Nephron (organoid): ENCODE data around the gene PPM1H.
A peak's percentile ranks its signal among the peaks of the same experiment; 100 is the strongest.
"Not testable (repeated sequence)": the region's sequence is repeated elsewhere in the genome, so short reads cannot be mapped to it uniquely, and the experiment has no call there.

Experiments
- H3K27ac Mint-ChIP-seq, 3 experiments: 2 replicates each; pipeline ENCODE4 v1.8.0; 2020; ENCODE audit warnings: mixed read lengths in 3 of 3, mild to moderate bottlenecking in 2 of 3, moderate library complexity in 1 of 3
- H3K27me3 Mint-ChIP-seq: 2 replicates; pipeline ENCODE4 v1.8.0; 2021; ENCODE audit warnings: low read depth, mild to moderate bottlenecking, moderate library complexity, mixed read lengths
- H3K36me3 Mint-ChIP-seq: 2 replicates; pipeline ENCODE4 v1.8.0; 2020; ENCODE audit warnings: low read depth, mixed read lengths
- H3K4me1 Mint-ChIP-seq: 2 replicates; pipeline ENCODE4 v1.8.0; 2020; ENCODE audit warnings: mixed read lengths
- H3K4me3 Mint-ChIP-seq, 3 experiments: 2 replicates each; pipeline ENCODE4 v1.8.0; 2020; ENCODE audit warnings: mild to moderate bottlenecking in 3 of 3, mixed read lengths in 3 of 3, moderate library complexity in 2 of 3
- H3K9me3 Mint-ChIP-seq: 2 replicates; pipeline ENCODE4 v1.8.0; 2020; ENCODE audit warnings: mixed read lengths
- TF ChIP-seq, protein P1 (sequence below), 3 experiments: fragments of 200-600 bp; sonication (generic); IDR thresholded peaks; one replicate each; pipeline ENCODE4 v1.5.0; 2021; ENCODE audit warnings: antibody characterized with exemption in 3 of 3; ENCODE audit not compliant: unreplicated experiment in 3 of 3

PPM1H gene

DNA sequence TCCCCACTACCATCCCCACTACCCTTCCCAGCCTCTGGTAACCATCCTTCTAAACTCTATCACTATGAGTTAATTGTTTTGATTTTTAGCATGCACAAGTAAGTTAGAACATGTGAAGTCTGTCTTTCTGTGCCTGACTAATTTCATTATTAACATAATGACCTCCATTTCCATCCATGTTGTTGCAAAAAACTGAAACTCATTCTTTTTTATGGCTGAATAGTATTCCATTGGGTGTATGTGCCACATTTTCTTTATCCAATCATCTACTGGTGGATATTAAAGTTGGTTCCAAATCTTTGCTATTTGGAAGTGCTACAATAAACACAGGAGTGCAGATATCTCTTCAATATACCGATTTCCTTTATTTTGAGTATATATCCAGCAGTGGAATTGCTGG, 13.2 kb upstream of the PPM1H start:
- H3K9me3 Mint-ChIP-seq = peaks cover 21% of the 10 kb centered on the region
- H3K27me3 Mint-ChIP-seq = no peaks in the 10 kb centered on the region
- no peaks in the 10 kb centered on the region for H3K4me1 Mint-ChIP-seq

DNA sequence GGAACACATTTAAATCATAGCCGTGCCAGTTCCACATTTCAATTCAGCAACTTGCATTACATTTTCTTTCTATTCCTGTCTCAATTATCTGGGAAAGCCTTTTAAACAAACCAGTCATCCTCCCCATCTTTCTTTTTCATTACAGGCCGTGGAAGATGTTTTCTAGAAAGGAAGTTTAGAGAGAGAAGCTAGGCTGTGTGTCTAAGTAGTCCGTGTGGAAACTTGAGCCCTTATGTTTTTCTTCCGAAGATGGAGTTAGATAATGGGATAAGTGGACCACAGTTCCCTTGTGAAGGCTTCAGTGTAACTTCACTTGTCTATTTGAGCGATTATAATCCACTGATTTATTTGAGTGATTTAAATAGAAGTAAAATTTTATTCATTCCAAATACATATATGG, 12.4 kb upstream of the PPM1H start:
- Mint-ChIP-seq H3K9me3 (peaks cover 18% of the 10 kb centered on the region), H3K36me3 (no peaks in the 10 kb centered on the region), H3K4me3 (no peak overlapping the region), H3K27ac (no peak overlapping the region), H3K27me3 (no peaks in the 10 kb centered on the region), H3K4me1 (no peaks in the 10 kb centered on the region)
- TF ChIP-seq, protein P1, sequence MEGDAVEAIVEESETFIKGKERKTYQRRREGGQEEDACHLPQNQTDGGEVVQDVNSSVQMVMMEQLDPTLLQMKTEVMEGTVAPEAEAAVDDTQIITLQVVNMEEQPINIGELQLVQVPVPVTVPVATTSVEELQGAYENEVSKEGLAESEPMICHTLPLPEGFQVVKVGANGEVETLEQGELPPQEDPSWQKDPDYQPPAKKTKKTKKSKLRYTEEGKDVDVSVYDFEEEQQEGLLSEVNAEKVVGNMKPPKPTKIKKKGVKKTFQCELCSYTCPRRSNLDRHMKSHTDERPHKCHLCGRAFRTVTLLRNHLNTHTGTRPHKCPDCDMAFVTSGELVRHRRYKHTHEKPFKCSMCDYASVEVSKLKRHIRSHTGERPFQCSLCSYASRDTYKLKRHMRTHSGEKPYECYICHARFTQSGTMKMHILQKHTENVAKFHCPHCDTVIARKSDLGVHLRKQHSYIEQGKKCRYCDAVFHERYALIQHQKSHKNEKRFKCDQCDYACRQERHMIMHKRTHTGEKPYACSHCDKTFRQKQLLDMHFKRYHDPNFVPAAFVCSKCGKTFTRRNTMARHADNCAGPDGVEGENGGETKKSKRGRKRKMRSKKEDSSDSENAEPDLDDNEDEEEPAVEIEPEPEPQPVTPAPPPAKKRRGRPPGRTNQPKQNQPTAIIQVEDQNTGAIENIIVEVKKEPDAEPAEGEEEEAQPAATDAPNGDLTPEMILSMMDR (IDR thresholded peaks at IDR 0.05; ENCODE audit: unreplicated experiment in 3 of 3) = no peak

More for the DNA sequence above, 13.2 kb upstream of the PPM1H start:
- H3K27ac Mint-ChIP-seq = no peak overlapping the region
- H3K4me3 Mint-ChIP-seq = no peak overlapping the region
- TF ChIP-seq, protein P1 (IDR thresholded peaks at IDR 0.05; ENCODE audit: unreplicated experiment in 3 of 3) = no peak
- no peaks in the 10 kb centered on the region for H3K36me3 Mint-ChIP-seq

DNA sequence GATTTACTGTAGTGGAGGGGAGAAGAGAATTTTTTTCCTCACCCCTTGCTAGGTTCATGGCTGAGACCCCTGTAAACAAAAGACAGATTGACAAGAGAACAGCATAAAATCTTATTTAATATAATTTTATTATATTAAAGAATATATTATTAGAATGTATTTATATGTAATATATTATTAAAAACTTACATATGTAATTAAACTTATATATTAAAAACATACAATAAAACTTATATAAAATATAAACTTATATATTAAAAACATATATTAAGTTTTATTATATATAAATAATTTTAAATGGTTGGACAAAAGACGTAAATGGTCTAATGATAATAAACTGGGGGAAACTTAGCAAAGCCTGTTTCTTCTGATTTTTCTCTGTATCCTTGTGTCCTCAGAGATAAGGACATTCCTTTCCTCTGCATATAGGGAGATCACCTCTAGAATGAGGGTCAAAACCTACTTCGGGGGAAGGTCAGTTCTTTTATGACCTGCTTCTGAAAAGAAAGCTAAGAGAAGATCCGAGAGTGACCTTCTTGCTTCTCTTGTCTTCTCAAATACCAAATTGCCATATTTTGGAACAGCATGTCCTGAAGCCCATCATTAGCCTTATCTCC, 8.9 kb upstream of the PPM1H start:
- Mint-ChIP-seq H3K27me3 (no peaks in the 10 kb centered on the region), H3K36me3 (no peaks in the 10 kb centered on the region), H3K4me1 (peaks cover 3% of the 10 kb centered on the region), H3K9me3 (peaks cover 4% of the 10 kb centered on the region), H3K4me3 (no peak overlapping the region), H3K27ac (no peak overlapping the region)
- TF ChIP-seq, protein P1 (IDR thresholded peaks at IDR 0.05; ENCODE audit: unreplicated experiment in 3 of 3) = no peak

DNA sequence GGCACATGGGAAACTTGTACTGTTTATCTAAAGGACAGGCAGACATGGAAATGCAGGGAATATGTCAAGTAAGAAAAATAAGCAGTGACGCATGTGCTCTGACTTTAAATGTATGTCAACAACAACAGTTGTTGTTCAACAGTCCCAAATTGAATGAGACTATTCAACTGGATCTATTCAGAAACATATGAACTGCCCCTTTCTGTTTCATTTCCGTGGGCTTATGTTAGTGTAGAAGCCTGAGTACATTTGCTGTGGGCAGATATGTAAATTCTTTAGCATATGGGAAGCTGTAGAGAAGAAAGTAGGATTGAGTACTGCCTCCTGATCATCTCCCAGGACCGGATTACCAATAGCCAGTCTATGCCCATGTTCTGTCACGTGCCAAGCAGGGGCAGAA, 7.4 kb upstream of the PPM1H start:
- not testable (repeated sequence) for H3K27me3 Mint-ChIP-seq, H3K9me3 Mint-ChIP-seq, H3K27ac Mint-ChIP-seq, H3K36me3 Mint-ChIP-seq, H3K4me1 Mint-ChIP-seq, H3K4me3 Mint-ChIP-seq

DNA sequence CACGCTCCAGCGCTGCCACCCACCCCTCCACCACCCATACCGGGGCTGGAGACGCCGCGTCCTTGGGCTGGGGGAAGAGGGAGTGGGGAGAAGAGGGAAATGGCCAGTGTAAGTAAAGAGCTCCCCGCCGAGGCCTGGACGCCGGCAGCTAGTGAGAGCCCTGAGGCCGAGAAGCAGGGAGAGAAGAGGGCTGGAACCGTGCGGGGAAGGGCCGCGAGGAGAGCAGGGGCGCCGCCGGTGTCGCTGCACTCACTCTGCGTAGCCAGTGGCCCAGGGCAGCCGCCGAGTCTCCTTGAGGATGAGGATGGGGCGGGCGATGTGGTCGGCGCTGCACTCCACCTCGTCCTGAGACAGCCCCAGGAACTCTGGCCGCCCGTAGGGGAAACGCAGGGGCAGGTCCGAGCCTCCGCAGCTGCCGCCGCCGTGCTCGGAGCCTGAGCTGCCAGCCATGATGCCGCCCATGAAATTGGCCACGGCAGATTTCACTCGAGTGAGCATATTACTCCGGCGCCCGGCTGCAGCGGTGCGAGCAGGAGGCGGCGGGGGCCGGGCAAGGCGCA, 631 bp downstream of the PPM1H start:
- Mint-ChIP-seq H3K36me3 (no peaks in the 10 kb centered on the region), H3K27me3 (peaks cover 46% of the 10 kb centered on the region), H3K4me3 (peak overlapping the region; percentile 94 to 98 (median 96)), H3K9me3 (no peaks in the 10 kb centered on the region), H3K4me1 (peaks cover 11% of the 10 kb centered on the region), H3K27ac (peak overlapping the region; percentile 37 to 80 (median 66))
- TF ChIP-seq, protein P1 (IDR thresholded peaks at IDR 0.05; ENCODE audit: unreplicated experiment in 3 of 3) = no peak

DNA sequence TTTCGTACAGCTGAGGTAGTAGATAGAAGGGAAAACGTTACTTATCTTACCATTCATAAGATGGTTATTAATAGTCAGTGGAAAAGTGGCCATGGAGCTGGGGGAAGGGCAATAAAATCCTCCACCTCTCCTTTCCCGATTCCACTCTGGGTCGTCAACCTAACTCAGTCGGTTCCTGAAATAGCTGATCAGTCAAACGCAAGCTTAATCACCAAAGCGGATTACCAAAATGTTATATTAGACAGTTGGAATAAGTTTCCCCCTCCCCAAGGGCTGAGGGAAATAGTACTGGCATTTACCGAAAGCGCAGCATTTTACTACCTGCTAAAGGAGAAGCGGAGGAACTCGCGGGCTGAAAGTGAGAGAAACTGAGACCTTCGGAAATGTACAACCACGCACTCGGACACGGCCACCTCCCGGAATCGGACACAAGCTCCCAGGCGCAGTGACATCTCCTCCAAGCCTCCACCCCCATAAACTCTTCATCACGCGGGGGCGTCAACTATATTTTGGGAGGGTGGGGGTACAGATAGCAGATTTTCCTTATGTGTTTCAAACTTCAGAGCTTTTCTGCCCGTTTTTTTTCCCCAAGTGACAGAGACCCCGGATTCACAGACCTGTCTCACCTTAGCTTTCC, 1.2 kb downstream of the PPM1H start:
- H3K27me3 Mint-ChIP-seq = peaks cover 46% of the 10 kb centered on the region
- H3K9me3 Mint-ChIP-seq = no peaks in the 10 kb centered on the region
- peak overlapping the region; percentile 94 to 98 (median 96) for H3K4me3 Mint-ChIP-seq
- TF ChIP-seq, protein P1 (IDR thresholded peaks at IDR 0.05; ENCODE audit: unreplicated experiment in 3 of 3) = no peak
- H3K4me1 Mint-ChIP-seq = peaks cover 11% of the 10 kb centered on the region
- H3K36me3 Mint-ChIP-seq = no peaks in the 10 kb centered on the region
- peak overlapping the region; percentile 37 to 80 (median 66) for H3K27ac Mint-ChIP-seq
